Measurements from ENCODE around the gene PRSS33.

DNA sequence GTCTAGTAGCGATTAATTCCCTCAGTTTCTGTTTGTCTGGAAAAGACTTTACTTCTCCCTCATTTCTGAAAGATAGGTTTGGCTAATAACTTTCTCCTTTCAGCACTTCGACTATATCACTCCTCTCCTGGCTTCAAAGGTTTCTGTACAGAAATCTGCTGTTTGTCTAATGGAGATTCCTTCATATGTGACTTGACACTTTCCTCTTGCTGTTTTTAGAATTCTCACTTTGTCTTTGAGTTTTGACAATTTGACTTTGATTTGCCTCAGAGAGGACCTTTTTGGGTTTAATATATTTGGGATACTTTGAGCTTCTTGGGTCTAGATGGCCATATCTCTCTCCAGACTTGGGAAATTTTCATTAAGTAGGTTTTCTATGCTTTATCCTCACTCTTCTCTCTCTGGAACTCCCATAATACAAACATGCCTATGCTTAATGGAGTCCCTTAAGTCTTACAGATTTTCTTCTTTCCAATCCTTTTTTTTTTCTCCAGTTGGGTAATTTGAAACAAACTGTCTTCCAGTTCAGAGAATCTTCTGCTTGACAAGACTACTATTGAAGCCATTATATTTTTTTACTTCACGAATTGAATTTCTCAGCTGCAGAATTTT is 21.9 kb upstream of the PRSS33 start:
- TF ChIP-seq, protein P1, sequence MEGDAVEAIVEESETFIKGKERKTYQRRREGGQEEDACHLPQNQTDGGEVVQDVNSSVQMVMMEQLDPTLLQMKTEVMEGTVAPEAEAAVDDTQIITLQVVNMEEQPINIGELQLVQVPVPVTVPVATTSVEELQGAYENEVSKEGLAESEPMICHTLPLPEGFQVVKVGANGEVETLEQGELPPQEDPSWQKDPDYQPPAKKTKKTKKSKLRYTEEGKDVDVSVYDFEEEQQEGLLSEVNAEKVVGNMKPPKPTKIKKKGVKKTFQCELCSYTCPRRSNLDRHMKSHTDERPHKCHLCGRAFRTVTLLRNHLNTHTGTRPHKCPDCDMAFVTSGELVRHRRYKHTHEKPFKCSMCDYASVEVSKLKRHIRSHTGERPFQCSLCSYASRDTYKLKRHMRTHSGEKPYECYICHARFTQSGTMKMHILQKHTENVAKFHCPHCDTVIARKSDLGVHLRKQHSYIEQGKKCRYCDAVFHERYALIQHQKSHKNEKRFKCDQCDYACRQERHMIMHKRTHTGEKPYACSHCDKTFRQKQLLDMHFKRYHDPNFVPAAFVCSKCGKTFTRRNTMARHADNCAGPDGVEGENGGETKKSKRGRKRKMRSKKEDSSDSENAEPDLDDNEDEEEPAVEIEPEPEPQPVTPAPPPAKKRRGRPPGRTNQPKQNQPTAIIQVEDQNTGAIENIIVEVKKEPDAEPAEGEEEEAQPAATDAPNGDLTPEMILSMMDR (IDR thresholded peaks at IDR 0.05): no peak
- TF ChIP-seq EP300 (IDR thresholded peaks at IDR 0.05) (no peak), POLR2A (IDR thresholded peaks at IDR 0.05) (no peak)
